GM10266 (cell line): ENCODE results near the gene PRKRA.
A peak's percentile ranks its signal among the peaks of the same experiment; 100 is the strongest.

Experiments
- DNase-seq: peaks from one replicate; pipeline ENCODE4 v3.0.0; 2012; ENCODE audit errors: extremely low spot score
- CTCF ChIP-seq: IDR thresholded peaks from 2 replicates; pipeline ENCODE4 v1.5.1; 2012; ENCODE audit warnings: mild to moderate bottlenecking, low read depth; ENCODE audit not compliant: control insufficient read depth, insufficient read depth; ENCODE audit errors: missing control alignments

PRKRA gene

DNA sequence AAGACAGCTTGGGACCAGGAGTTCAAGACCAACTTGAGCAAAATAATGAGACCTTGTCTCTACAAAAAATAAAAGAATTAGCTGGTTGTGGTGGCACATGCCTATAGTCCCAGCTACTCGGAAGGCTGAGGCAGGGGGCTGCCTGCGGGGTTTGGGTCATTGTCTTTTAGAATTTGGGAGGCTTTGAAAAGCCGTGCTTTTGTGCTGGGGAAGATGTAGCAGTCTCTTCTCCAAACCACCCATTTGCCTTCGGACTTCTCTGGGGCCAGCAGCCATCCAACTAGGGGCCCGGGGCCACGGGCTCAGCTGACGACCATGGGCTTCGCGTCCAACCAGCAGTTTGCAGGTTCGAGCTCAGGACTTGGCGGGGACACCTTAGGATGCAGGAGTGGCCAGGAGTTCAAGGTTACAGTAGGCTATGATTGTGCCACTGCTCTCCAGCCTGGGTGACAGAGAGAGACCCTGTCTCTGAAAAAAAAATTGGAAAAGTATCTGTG lies 6.5 kb upstream of the PRKRA start:
- DNase-seq: no peak
- TF ChIP-seq CTCF: no peak

DNA sequence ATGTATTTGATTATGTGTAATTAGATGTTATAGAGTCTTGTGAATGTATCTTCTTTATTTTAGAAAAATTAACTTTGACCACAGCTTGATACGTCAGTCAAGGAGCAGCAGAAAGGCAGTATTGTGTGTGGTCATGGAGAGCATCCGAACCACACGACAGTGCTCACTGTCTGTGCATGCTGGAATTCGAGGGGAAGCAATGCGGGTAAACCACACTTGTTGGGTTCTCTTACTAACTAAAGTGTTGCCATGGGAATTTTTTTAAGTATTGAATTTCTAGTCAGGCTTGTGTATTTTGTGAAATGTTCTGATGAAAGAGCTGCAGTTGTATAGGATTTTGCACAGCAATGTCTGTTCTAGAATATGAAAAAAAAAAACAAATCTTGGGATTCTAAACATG lies 5.0 kb upstream of the PRKRA start:
- no peak for TF ChIP-seq CTCF
- no peak for DNase-seq

DNA sequence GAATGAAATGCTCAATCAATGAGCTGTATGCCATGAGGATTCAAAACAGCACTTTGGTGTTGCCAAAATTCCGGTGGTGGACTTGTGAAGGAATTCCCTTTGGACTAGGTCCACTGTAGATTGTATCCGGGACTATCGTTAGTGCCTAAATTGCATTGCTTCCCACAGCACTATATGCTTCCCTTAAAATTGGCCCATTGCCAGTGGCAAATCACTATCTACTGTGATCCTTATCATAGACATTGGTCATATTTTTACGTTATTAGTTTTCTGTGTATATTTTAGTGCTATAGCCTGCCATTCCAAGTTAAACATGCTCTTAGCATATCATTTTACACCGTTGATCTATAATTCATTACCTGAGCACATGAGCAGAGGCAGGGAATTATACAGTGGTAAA lies 1.9 kb upstream of the PRKRA start:
- no peak for TF ChIP-seq CTCF
- no peak for DNase-seq

GRCh38 chr2:178452334-178452733 lies 1.4 kb upstream of the PRKRA start:
- DNase-seq: no peak
- TF ChIP-seq CTCF: no peak

DNA sequence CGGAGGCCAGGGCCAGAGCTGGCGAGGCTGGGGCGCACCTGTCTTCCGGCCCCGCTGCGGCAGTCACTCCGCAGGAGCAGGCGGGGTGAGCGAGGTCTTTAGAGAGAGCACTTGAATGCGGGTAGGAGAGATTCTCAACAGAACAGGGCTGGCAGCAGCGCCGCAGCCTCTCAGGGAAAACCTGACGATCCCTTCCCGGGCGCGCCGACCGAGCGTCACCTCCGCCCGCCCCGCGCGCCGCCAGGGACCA lies 526 bp downstream of the PRKRA start:
- TF ChIP-seq CTCF: no peak

DNA sequence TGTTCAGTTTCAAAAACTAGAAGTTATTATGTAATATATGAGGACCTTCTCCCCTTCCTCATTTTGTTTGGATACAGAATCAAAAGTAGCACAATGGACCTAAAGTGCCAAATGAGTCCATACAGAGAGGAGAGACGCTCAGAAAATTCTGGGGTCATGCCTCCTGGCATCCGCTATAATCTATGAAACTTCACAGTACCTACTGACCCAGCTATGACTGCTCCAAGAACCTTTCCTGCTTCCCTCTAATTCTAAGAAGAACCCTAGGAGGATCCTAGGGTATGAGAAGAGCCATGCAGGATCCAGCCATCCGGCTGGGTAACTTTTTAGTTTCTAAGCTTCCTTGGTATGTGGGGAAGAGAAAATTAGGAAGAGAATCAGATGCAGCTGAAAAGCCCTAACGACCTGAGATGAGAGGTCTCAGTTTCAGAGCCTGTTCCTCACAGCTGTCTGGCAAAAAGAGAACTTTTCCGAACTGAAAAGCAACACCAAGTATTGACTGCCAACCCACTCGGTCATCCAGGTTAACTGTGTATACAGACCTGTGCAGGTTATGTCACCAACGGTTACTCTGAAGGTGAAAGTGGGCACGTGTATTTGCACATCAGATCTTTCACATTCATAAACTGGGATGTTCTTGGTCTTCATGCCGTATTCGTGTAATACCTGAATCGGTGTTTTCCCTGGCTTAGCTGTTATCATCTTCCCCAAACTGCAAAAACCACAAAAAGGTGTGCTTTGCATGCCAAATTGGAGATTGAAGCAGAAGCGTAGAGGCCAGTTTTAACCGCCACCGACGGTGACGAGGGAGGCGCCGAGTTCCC lies 1.1 kb downstream of the PRKRA start:
- TF ChIP-seq CTCF: no peak
- no peak for DNase-seq

More for the DNA sequence above, 526 bp downstream of the PRKRA start:
- DNase-seq: no peak

GRCh38 chr2:178448968-178449661 lies 1.9 kb downstream of the PRKRA start:
- no peak for TF ChIP-seq CTCF

More at GRCh38 chr2:178448968-178449661, 1.9 kb downstream of the PRKRA start:
- peak; percentile 55 for DNase-seq
